ENCODE data around the gene MINK1.

- no peak for TF ChIP-seq ZNF263 (CRISPR knock-in tag; IDR thresholded peaks at IDR 0.05; ENCODE audit: low read depth)
- no peak for TF ChIP-seq ELF4 (CRISPR knock-in tag; IDR thresholded peaks at IDR 0.05; ENCODE audit: low read depth)
- TF ChIP-seq ZNF232 (CRISPR knock-in tag; IDR thresholded peaks at IDR 0.05): no peak
- no peak for TF ChIP-seq E2F4 (CRISPR knock-in tag; IDR thresholded peaks at IDR 0.05; ENCODE audit: borderline replicate concordance, low read depth)
- no peak for TF ChIP-seq PRDM15 (CRISPR knock-in tag; IDR thresholded peaks at IDR 0.05)
- no peak for TF ChIP-seq JUN (CRISPR knock-in tag; IDR thresholded peaks at IDR 0.05)
These were observed 15.9 kb downstream of the MINK1 start for GRCh38 chr17:4849011-4849536.

Measured in WTC11 (cell line).